ENCODE data around the gene LRRC61. TPM values are rescaled to one million over a fixed set of nuclear protein-coding genes. Genes with fewer than 3 reads are reported as not detected.
"Not testable (repeated sequence)": the region's sequence is repeated elsewhere in the genome, so short reads cannot be mapped to it uniquely, and the experiment has no call there.

Gene LRRC61
- total RNA-seq, 1 donor from 2014 or later, result 11.7 TPM

DNA sequence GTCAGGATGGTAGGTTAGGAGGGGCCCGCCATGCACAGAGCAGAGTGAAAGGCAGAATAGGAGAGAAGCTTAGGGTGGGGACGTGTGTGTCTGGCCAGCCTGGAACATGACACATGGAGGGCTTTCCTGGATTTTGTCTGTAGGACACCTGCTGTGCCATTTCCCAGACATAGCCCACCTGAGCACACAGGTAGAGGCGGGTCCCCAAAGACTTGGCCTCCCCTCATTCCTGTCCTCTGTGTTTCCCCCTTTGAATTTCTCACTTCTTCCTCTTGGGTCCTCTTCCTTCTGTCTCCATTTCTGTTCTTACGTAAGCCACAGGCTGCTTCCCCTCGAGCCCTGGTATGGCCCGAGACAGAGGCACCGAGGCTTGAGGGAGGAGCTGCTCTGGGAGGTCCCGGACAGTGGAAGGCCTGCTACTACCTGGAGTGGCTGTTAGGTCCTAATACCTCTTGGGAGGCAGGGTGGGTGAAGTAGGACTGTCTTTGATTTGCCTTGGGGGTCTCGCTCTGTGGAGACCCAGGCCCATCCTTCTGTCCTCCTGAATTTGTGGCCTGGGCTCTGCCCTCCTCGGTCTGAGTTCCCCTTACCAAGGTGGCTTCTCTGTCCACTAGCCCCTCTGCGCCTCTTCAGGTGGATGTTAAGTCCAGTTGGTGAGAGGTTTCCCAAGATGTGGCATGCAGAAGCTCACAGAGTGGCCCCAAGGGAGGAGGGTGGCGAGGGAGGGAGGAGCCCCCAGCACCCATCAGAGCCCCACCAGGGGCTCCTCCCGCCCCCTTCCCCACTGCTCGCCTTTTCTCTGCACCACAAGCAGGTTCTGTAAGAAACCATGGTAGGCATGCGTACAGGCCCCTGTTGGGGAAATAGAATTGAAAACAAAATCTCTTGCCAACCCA is 61.5 kb downstream of the LRRC61 start:
- DNase-seq, result no peak

DNA sequence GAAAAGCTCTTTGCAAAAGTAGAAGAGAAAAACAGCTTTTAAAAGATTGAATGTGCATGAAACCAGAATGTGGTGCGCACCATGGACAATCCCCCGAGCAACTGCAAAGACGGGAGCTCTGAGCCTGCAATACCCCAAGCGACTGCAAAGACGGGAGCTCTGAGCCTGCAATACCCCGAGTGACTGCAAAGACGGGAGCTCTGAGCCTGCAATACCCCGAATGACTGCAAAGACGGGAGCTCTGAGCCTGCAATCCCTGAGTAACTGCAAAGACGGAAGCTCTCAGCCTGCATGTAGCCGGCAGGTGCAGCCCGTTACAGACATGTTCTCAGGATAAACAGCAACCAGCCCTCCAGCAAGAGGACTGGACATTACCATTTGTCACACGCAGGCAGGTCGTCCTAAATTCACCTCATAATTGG is 62.2 kb downstream of the LRRC61 start:
- no peak for DNase-seq

GRCh38 chr7:150385884-150386283 is 62.7 kb downstream of the LRRC61 start:
- DNase-seq, result not testable (repeated sequence)

Other genes with a start within 250 kb of the LRRC61 start
- gene ACTR3C, start 190 bp downstream of the LRRC61 start, total RNA-seq, result 7.3 TPM
- 6.2 TPM for gene RARRES2, start 18.3 kb downstream of the LRRC61 start, total RNA-seq
- gene REPIN1, start 45.5 kb downstream of the LRRC61 start, total RNA-seq, result 26.8 TPM
- 10.6 TPM for gene ZNF775, start 56.0 kb downstream of the LRRC61 start, total RNA-seq
- gene GIMAP8, start 127.3 kb downstream of the LRRC61 start, total RNA-seq, result 2.8 TPM
- 2.7 TPM for gene GIMAP7, start 191.5 kb downstream of the LRRC61 start, total RNA-seq
- 11.4 TPM for gene GIMAP4, start 244.0 kb downstream of the LRRC61 start, total RNA-seq

All from occipital lobe (tissue), 2 donors.